Germinal center (tissue), 1 donor: ENCODE results near the gene C1orf174.

ENCODE experiments used
- DNase-seq: peaks from one replicate; pipeline ENCODE4 v3.0.0; 2012; ENCODE audit warnings: mixed read lengths, low spot score

C1orf174 gene

GRCh38 chr1:3894626-3895278 is 5.3 kb downstream of the C1orf174 start:
- no peak for DNase-seq

DNA sequence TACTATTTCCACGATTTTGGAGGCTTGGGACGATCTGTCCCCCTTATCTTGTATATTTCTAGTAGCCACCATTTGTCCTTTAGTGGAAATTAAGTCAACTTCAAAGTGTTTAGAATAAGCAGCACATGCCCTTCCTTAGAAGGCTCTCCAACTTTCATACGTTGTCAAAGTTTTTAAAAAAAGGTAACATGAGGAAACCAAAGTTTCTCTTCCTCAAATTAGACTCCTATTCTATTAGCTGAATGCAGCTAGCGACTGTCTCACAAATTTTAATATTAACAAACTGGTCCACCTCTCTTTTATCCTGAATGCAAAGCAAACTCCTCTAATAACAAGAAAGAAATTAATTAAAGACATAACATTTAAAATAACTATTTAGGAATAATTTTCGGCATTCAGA is 6.9 kb downstream of the C1orf174 start:
- DNase-seq: no peak

GRCh38 chr1:3892748-3893147 is 7.3 kb downstream of the C1orf174 start:
- no peak for DNase-seq

DNA sequence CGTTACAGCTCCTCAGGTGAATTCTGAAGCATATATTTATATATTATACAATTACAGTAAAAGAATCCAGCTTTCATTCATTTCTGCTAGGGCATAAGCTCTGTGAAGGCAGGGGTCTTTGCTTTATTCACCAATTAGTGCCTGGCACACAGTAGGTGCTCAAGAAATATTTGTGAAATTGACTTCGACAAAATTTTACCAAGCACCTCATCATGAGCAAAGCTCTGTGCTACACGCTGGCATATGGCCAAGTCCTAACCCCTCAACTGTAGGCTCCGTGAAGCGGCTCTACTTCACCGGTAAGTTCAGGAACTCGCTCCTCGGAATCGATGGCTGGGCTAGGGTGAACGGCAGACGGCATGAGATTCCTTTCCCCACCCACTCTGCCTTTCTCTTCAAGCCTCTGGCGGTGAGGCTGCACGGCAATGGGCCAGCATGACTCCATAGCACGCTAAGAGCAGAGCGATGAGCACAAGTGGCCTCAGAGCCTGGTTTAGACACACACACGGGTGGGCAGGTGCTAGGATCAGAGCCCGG is 8.7 kb downstream of the C1orf174 start:
- DNase-seq: no peak

- no peak for DNase-seq
These were observed 9.4 kb downstream of the C1orf174 start for GRCh38 chr1:3890389-3891328.

GRCh38 chr1:3889936-3890335 is 10.1 kb downstream of the C1orf174 start:
- DNase-seq: no peak

DNA sequence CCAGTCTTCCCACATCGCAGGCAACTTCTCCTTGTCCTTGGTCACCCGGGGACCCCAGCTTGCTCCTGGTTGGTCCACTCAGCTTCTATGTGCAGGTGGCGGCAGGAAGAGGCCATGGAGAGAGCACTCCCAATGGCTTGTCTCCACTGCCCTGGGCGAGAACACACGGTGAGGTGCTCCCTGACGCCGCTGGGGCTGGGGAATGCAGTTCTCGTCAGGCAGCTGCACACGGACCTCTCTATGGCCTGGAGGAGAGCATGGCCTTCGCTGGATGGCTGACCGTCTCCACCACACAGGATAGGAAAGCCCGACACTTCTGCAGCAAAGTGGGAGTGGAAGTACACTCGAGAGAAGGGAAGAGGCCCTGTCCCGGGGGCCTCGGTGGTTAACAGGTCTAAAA is 11.8 kb downstream of the C1orf174 start:
- DNase-seq: no peak

GRCh38 chr1:3886691-3887090 is 13.4 kb downstream of the C1orf174 start:
- DNase-seq: no peak

DNA sequence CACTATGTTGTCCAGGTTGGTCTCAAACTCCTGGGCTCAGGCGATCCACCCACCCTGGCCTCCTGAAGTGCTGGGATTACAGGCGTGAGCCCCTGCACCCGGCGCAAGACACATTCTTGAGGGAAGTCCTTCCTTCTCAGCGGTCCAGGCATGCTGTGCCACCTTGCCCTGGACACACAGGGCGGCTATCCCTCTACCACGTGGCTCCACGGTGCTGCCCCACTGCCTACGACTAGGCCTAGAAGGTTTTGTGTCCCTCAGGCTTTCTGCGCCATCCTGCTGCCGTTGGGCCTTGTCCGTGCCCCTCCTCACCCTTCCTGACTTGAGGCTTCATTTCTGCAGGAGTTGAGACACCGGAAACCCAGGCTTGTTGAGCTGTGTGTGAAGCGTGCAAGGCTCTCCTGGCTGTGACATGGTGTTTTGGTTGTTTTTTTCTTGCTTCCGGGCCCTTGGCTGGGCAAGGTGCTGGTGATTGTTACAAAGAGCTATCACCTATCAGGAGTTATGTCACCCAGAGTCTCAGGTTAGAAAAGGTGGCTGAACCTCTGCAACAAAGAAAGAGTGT is 13.9 kb downstream of the C1orf174 start:
- no peak for DNase-seq

GRCh38 chr1:3885611-3886010 is 14.5 kb downstream of the C1orf174 start:
- no peak for DNase-seq

- DNase-seq: no peak
These were observed 15.1 kb downstream of the C1orf174 start for GRCh38 chr1:3884966-3885365.

DNA sequence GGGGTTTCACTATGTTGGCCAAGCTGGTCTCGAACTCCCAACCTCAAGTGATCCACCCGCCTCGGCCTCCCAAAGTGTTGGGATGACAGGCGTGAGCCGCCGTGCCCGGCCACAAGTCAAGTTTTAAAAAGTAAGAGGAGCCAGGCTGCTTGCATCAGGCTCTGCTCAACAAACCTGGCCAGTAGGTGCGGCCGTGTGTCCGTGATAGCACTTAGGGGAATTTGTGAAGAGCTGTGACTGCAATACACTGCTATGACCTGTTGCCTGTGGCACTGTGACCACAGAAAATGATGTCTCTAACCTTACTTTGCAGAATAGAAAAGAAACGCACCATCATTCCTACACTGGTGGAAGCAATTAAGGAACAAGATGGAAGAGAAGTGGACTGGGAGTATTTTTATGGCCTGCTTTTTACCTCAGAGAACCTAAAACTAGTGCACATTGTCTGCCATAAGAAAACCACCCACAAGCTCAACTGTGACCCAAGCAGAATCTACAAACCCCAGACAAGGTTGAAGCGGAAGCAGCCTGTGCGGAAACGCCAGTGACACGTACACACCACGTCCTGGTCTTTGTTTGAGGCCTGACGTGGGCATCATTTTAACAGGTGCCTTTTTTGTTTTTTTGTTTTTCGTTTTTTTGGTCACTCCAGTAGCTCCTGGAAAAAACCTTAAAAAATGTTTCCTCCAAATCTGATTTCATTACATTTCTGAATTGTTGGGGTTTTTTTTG is 16.7 kb downstream of the C1orf174 start:
- DNase-seq: no peak

- no peak for DNase-seq
These were observed 18.9 kb downstream of the C1orf174 start for GRCh38 chr1:3881193-3881480.

- no peak for DNase-seq
These were observed 19.5 kb downstream of the C1orf174 start for GRCh38 chr1:3880429-3881192.

DNA sequence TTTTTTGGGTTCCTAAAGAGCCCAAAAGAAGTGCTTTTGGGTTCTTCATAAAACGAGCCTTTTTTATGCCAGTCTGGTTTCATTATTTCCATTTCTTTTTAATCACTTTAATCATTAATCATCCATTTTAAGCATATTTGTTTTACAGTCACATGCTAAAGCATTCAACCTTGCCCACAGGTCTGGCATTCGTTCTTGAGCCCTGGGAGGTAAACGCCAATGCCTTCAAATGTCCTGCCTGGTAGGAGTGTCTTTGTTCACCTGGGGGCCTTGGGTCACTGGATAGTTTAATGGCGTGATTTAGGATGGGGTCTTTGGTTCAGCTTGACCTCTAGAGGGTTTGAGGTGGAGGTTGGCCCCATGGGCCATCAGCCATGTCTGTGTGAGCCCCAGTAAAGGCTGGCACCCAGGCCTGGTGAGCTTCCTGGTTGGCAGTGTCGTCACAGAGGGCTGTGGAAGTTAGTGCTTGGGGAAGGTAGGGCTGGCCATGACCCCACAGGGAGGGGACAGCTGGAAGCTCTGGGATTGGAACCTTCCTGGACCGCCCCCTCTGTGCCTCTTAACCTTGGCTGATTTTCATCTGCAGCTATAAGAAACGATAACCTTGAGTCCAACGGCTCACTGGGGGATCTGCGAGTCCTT is 20.2 kb downstream of the C1orf174 start:
- no peak for DNase-seq

- DNase-seq: no peak
These were observed 21.0 kb downstream of the C1orf174 start for GRCh38 chr1:3879099-3879498.

- DNase-seq: no peak
These were observed 23.4 kb downstream of the C1orf174 start for GRCh38 chr1:3876716-3877115.

GRCh38 chr1:3874736-3875135 is 25.3 kb downstream of the C1orf174 start:
- no peak for DNase-seq

DNA sequence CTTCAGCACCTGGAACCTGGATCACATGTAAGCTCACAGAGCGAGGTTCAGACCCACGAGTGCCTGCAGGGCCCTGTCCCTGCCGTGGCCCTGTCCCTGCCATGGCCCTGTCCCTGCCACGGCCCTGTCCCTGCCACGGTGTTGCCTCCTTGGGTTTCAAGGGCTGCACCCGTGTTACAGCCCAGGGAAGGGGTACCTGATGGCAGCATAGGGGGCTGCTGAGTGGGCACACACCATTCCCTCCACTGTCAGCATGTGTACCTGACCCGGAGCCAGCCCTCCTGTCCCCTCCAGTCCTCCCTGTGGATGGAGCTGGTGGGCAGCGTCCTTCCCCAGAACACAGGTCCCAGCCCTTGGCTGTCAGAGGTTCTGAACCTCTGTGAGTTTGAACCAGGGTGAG is 27.5 kb downstream of the C1orf174 start:
- no peak for DNase-seq

GRCh38 chr1:3871451-3871805 is 28.6 kb downstream of the C1orf174 start:
- DNase-seq: no peak

DNA sequence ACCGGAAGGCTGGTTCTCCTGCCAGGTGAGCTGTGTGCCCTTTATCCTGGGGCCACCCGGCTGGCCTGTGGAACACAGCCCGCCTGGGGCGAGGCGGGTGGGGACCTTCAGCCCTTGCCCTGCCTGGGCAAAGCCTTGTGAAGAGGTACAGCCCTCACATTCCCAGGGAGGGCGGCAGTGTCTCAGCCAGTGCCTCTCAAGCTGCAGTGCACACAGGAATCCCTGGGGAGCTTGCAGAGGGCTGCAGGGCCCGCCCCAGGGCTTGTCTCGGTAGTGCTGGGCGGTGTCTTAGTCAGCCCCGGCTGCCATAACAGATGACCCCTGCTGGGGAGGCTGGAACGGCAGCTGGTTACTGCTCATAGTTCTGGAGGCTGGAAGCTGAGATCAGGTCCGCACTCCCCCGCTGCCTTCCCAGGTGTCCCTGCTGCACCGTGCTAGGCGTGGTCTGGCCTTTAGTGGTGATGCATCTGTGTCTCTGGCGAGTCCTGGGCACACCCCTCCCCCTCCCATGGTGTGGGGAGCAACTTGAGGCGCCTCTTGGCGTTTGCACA is 30.2 kb downstream of the C1orf174 start:
- DNase-seq: no peak
